SK-N-SH (cell line): Measurements from ENCODE around the gene RNASET2. TPM values are rescaled to one million over a fixed set of nuclear protein-coding genes. Genes with fewer than 3 reads are reported as not detected.

ENCODE experiments used
- CTCF ChIA-PET: fragments of 300-600, 350-600 bp; formaldehyde crosslinking; extraction: SDS; loops from one replicate; lab custom pipeline; 2021; lab: Yijun Ruan, JAX
- POLR2A ChIA-PET: fragments of 350-600 bp; sonication (Branson Sonifier 250); formaldehyde crosslinking; extraction: SDS; loops from one replicate; lab custom pipeline; 2020; ENCODE audit warnings: antibody characterized with exemption, inconsistent platforms; lab: Yijun Ruan, JAX
- DNase-seq: peaks from one replicate; pipeline ENCODE4 v3.0.0; 2012
- H2AFZ ChIP-seq: fragments of 200-600 bp; sonication (generic); 2 replicates; pipeline ENCODE4 v1.8.1; 2016; ENCODE audit warnings: antibody characterized with exemption, mild to moderate bottlenecking, low read depth
- H3F3A ChIP-seq: fragments of 200-600 bp; sonication (generic); replicated peaks from 2 replicates; pipeline ENCODE3; 2016; ENCODE audit warnings: antibody characterized with exemption, mild to moderate bottlenecking; ENCODE audit not compliant: insufficient read depth
- H3K27ac ChIP-seq, 2 experiments: fragments of 200-500 bp in 1 of 2; fragments of 200-600 bp in 1 of 2; sonication (Bioruptor generic) in 1 of 2; sonication (generic), shearing (Covaris generic) in 1 of 2; 2 replicates each; pipeline versions ENCODE4 v1.5.1 to v1.6.1; 2014 to 2016; ENCODE audit warnings: low read depth in 2 of 2, inconsistent platforms in 1 of 2, low read length in 1 of 2, mild to moderate bottlenecking in 1 of 2, mixed read lengths in 1 of 2
- H3K27me3 ChIP-seq: fragments of 200-600 bp; sonication (generic), shearing (Covaris generic); 2 replicates; pipeline ENCODE4 v1.6.1; 2016; ENCODE audit warnings: mixed run types; ENCODE audit not compliant: insufficient read depth
- H3K36me3 ChIP-seq, 2 experiments: fragments of 200-500 bp in 1 of 2; fragments of 200-600 bp in 1 of 2; sonication (Bioruptor generic) in 1 of 2; sonication (generic) in 1 of 2; replicated peaks in 1 of 2; 2 replicates each; pipeline versions ENCODE3 to v1.5.1; 2014 to 2016; ENCODE audit warnings: low read length in 1 of 2, mild to moderate bottlenecking in 1 of 2; ENCODE audit not compliant: insufficient read depth in 2 of 2, control insufficient read depth in 1 of 2
- H3K4me1 ChIP-seq, 2 experiments: fragments of 200-500 bp in 1 of 2; fragments of 200-600 bp in 1 of 2; sonication (Bioruptor generic) in 1 of 2; sonication (generic), shearing (Covaris generic) in 1 of 2; 2 replicates each; pipeline versions ENCODE4 v1.5.1 to v1.6.1; 2014 to 2016; ENCODE audit warnings: low read depth in 1 of 2, low read length in 1 of 2, mixed run types in 1 of 2; ENCODE audit not compliant: insufficient read depth in 2 of 2, control insufficient read depth in 1 of 2
- H3K4me2 ChIP-seq: fragments of 200-600 bp; sonication (generic), shearing (Covaris generic); 2 replicates; pipeline ENCODE4 v1.6.1; 2017; ENCODE audit warnings: mixed run types
- H3K4me3 ChIP-seq, 2 experiments: fragments of 200-500 bp in 1 of 2; fragments of 200-600 bp in 1 of 2; sonication (Bioruptor generic) in 1 of 2; sonication (generic), shearing (Covaris generic) in 1 of 2; 2 replicates each; pipeline versions ENCODE4 v1.5.1 to v1.8.1; 2014 to 2016; ENCODE audit warnings: low read depth in 2 of 2, inconsistent platforms in 1 of 2, low read length in 1 of 2, mild to moderate bottlenecking in 1 of 2, mixed read lengths in 1 of 2, moderate library complexity in 1 of 2
- H3K79me2 ChIP-seq: fragments of 200-600 bp; sonication (generic); 2 replicates; pipeline ENCODE4 v1.8.1; 2017; ENCODE audit warnings: mild to moderate bottlenecking; ENCODE audit not compliant: insufficient read depth
- H3K9ac ChIP-seq: fragments of 200-600 bp; sonication (generic); 2 replicates; pipeline ENCODE4 v1.6.1; 2017; ENCODE audit warnings: mixed run types
- H3K9me2 ChIP-seq: fragments of 200-600 bp; sonication (generic); 2 replicates; pipeline ENCODE4 v1.6.1; 2017; ENCODE audit warnings: mixed run types
- H3K9me3 ChIP-seq: fragments of 200-600 bp; sonication (generic); 2 replicates; pipeline ENCODE4 v1.6.1; 2017; ENCODE audit warnings: mixed run types, mild to moderate bottlenecking, moderate library complexity
- H4K20me1 ChIP-seq: fragments of 200-600 bp; sonication (generic); 2 replicates; pipeline ENCODE4 v1.6.1; 2017; ENCODE audit warnings: mild to moderate bottlenecking, mixed run types; ENCODE audit not compliant: insufficient read depth
- CHD2 ChIP-seq: fragments of 150-350 bp; IDR thresholded peaks from 2 replicates; pipeline ENCODE4 v1.6.1; 2018; ENCODE audit warnings: low read length; ENCODE audit not compliant: partially characterized antibody
- CTCF ChIP-seq: fragments of 200-600 bp; sonication (generic); IDR thresholded peaks from 2 replicates; pipeline ENCODE4 v1.6.1; 2017; ENCODE audit warnings: antibody characterized with exemption, mild to moderate bottlenecking, moderate library complexity
- FOXM1 ChIP-seq: IDR thresholded peaks from 2 replicates; pipeline ENCODE4 v1.4.0; 2012; ENCODE audit warnings: low read depth, mild to moderate bottlenecking
- GABPA ChIP-seq: IDR thresholded peaks from 2 replicates; pipeline ENCODE4 v1.4.0; 2012; ENCODE audit warnings: low read depth, mild to moderate bottlenecking
- GATA2 ChIP-seq: sonication (generic); formaldehyde crosslinking; IDR thresholded peaks from 2 replicates; pipeline ENCODE4 v1.5.0; 2020; ENCODE audit warnings: mild to moderate bottlenecking, missing genetic modification reagents
- IRF3 ChIP-seq: fragments of 150-350 bp; IDR thresholded peaks from 2 replicates; pipeline ENCODE4 v1.6.1; 2016; ENCODE audit warnings: mild to moderate bottlenecking, low read depth, low read length
- MXI1 ChIP-seq: IDR thresholded peaks from 2 replicates; pipeline ENCODE4 v1.6.1; 2012; ENCODE audit warnings: mild to moderate bottlenecking, low read depth, low read length, improper control_type of control experiment
- NRF1 ChIP-seq: IDR thresholded peaks from 2 replicates; pipeline ENCODE4 v1.6.1; 2012; ENCODE audit warnings: low read depth, mild to moderate bottlenecking, low read length
- PBX3 ChIP-seq: IDR thresholded peaks from 2 replicates; pipeline ENCODE4; 2012
- POLR2AphosphoS5 ChIP-seq: IDR thresholded peaks from 2 replicates; pipeline ENCODE4 v1.6.1; 2012; ENCODE audit warnings: low read depth, low read length
- RAD21 ChIP-seq: IDR thresholded peaks from 2 replicates; pipeline ENCODE4 v1.6.1; 2012; ENCODE audit warnings: mild to moderate bottlenecking, low read length
- RCOR1 ChIP-seq: fragments of 150-350 bp; IDR thresholded peaks from 2 replicates; pipeline ENCODE4 v1.6.1; 2017; ENCODE audit warnings: antibody characterized with exemption, low read length
- REST ChIP-seq: IDR thresholded peaks from 2 replicates; pipeline ENCODE4 v1.6.1; 2012; ENCODE audit warnings: mild to moderate bottlenecking, low read depth, low read length, moderate library complexity
- RFX5 ChIP-seq: IDR thresholded peaks from 2 replicates; pipeline ENCODE4 v1.6.1; 2012; ENCODE audit warnings: mild to moderate bottlenecking, improper control_type of control experiment, low read length
- SIN3A ChIP-seq: IDR thresholded peaks from 2 replicates; pipeline ENCODE4 v1.6.1; 2012; ENCODE audit warnings: low read depth, mild to moderate bottlenecking, low read length, moderate library complexity, borderline replicate concordance
- SMC3 ChIP-seq: IDR thresholded peaks from 2 replicates; pipeline ENCODE4 v1.6.1; 2012; ENCODE audit warnings: low read depth, low read length, improper control_type of control experiment
- TAF1 ChIP-seq: IDR thresholded peaks from 2 replicates; pipeline ENCODE4 v1.6.1; 2012; ENCODE audit warnings: low read depth, mild to moderate bottlenecking, low read length, moderate library complexity, borderline replicate concordance
- YY1 ChIP-seq: IDR thresholded peaks from 2 replicates; pipeline ENCODE4 v1.4.0; 2012; ENCODE audit warnings: low read depth, mild to moderate bottlenecking
- ZBTB33 ChIP-seq: IDR thresholded peaks from 2 replicates; pipeline ENCODE4 v1.4.0; 2012; ENCODE audit warnings: low read depth, borderline replicate concordance
- WGBS: methylation state at CpG from one replicate; pipeline ENCODE4 v1.1.6; 2017; ENCODE audit warnings: low lambda C conversion rate; 5-methylcytosine and 5-hydroxymethylcytosine counted together
- polyA plus RNA-seq, 3 experiments: library from polyadenylated mRNA; depleted of rRNA; stranded (reverse); fragments of >200 nt; gene quantifications; 2 replicates each; pipeline ENCODE4 v1.2.3, GENCODE V29; 2012

The RNASET2 gene
- polyA plus RNA-seq, 1 of the 3 experiments (the other 2 are of a cell fraction), result 59.2 TPM

DNA sequence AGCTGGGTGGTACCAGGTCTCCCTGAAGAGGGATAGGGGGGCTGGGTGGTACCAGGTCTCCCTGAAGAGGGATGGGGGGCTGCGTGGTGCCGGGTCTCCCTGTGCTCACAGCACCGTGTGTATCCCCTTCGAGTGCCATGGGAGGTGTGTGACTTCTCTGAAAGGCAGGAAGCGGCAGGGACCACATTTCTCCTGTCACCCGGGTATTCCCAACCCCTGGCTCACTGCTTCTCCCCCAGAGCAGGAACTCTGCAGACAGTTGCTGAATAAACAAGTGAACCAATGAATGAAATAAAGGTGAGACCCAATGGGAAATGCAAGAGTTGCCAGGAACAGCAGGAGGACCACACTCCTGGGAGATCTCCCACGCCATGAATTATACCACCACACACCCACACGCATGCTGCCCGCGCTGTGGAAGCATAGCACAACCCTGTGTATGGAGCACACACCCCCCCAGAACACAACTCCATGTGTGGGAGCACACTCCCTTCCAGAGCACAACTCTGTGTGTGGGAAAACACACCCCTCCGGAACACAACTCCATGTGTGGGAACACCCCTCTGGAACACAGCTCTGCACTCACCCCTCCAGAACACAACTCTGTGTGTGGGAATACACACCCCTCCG, 50.7 kb downstream of the RNASET2 start (continued):
- TF ChIP-seq GATA2 (CRISPR knock-in tag), result no peak
- TF ChIP-seq YY1, result no peak
- TF ChIP-seq SMC3, result no peak
- TF ChIP-seq CTCF, result no peak
- no peak for TF ChIP-seq RAD21
- TF ChIP-seq ZBTB33, result no peak
- TF ChIP-seq CHD2, result no peak

GRCh38 chr6:166905013-166905412, 51.3 kb downstream of the RNASET2 start:
- Histone ChIP-seq H3K9ac (no peak overlapping the region), H3K27ac (no peak overlapping the region), H3K4me1 (no peaks in the 10 kb centered on the region), H4K20me1 (no peaks in the 10 kb centered on the region), H3K79me2 (no peaks in the 10 kb centered on the region), H3K27me3 (no peaks in the 10 kb centered on the region), H3K9me2 (no peaks in the 10 kb centered on the region), H3K4me2 (no peak overlapping the region), H3K4me3 (no peak overlapping the region), H2AFZ (no peak overlapping the region), H3K36me3 (no peaks in the 10 kb centered on the region), H3K9me3 (no peaks in the 10 kb centered on the region), H3F3A (no peaks in the 10 kb centered on the region)
- POLR2A ChIA-PET, result no interaction called here
- CTCF ChIA-PET, result interaction anchor here (0.8 to 1.0 kb wide), 2 partner anchors 14 to 84 kb away, joined by 3 to 4 read pairs; no protein-coding TSS in a partner anchor
- DNase-seq, result no peak
- 55% methylated on average over 10 of the region's 10 CpGs for WGBS
- TF ChIP-seq MXI1 (no peak), IRF3 (no peak), REST (no peak), PBX3 (no peak), POLR2AphosphoS5 (no peak), SIN3A (no peak), RCOR1 (no peak), TAF1 (no peak), RFX5 (no peak), NRF1 (no peak), RAD21 (no peak), FOXM1 (no peak), YY1 (no peak), GABPA (no peak)
